HG03457 (cell line): Measurements from ENCODE around the gene RAP1A.

ENCODE experiments used
- ATAC-seq: cut with Tn5 transposase; IDR thresholded peaks from one replicate; pipeline ENCODE4 v1.9.1; 2021; ENCODE audit warnings: moderate number of reproducible peaks; ENCODE audit not compliant: unreplicated experiment

Gene RAP1A

GRCh38 chr1:111751906-111752575 lies 132.5 kb downstream of the RAP1A start:
- no peak for ATAC-seq

GRCh38 chr1:111754984-111755330 lies 135.4 kb downstream of the RAP1A start:
- no peak for ATAC-seq

GRCh38 chr1:111755331-111756123 lies 135.9 kb downstream of the RAP1A start, which contains the start of gene DDX20:
Gene DDX20, plus strand, starts transcription at chr1:111755901. Its CDS starts 24 bp downstream, at chr1:111755925.
- ATAC-seq = peak; percentile 80

- no peak for ATAC-seq
Observed at GRCh38 chr1:111756124-111756513, 136.5 kb downstream of the RAP1A start.

GRCh38 chr1:111758373-111758772 lies 138.8 kb downstream of the RAP1A start:
- ATAC-seq = no peak

GRCh38 chr1:111761717-111762116 lies 142.1 kb downstream of the RAP1A start:
- ATAC-seq = no peak

- ATAC-seq = no peak
Observed at GRCh38 chr1:111762332-111762731, 142.7 kb downstream of the RAP1A start.
